ENCODE measurements around the gene ITGA11. TPM values are rescaled to one million over a fixed set of nuclear protein-coding genes. Genes with fewer than 3 reads are reported as not detected.

The ITGA11 gene
- total and polyA plus RNA-seq, 2 of the 4 experiments (the other 2 are of a cell fraction) = 4.1 to 6.6 TPM

- Histone ChIP-seq H4K8ac (ENCODE audit: low read depth in 2 of 2, low read length in 2 of 2) (no peak overlapping the region), H2AFZ (replicated peaks; ENCODE audit: low read length, poor library complexity) (no peak overlapping the region), H3K79me1 (ENCODE audit: low read depth in 1 of 2, low read length in 2 of 2) (peaks cover 4 to 73% of the 10 kb centered on the region in 2 experiments; a peak in 3 of 4 replicates), H3K56ac (ENCODE audit: extremely low read depth, insufficient read depth, low read length) (no peak overlapping the region), H3K9me3 (ENCODE audit: control insufficient read depth, insufficient read depth, low read length) (no peaks in the 10 kb centered on the region), H2AK9ac (replicated peaks; ENCODE audit: low read depth, low read length, poor library complexity) (no peak overlapping the region), H4K20me1 (ENCODE audit: insufficient read depth, low read length) (peaks cover 27% of the 10 kb centered on the region; the same call in 1 of the 2 replicates), H3K4me3 (ENCODE audit: insufficient read depth, low read depth, low read length) (no peak overlapping the region), H2AK5ac (ENCODE audit: low read depth, low read length) (peak overlapping the region; percentile 35; the same call in 1 of the 2 replicates), H3K9me1 (ENCODE audit: insufficient read depth, low read length) (peaks cover 17% of the 10 kb centered on the region), H3K14ac (replicated peaks; ENCODE audit: low read depth, low read length) (peak overlapping the region; percentile 10; the same call in 1 of the 2 replicates), H3K27me3 (ENCODE audit: control insufficient read depth, insufficient read depth, low read length) (peaks cover 7% of the 10 kb centered on the region), H3K18ac (ENCODE audit: low read depth, low read length) (no peak overlapping the region), H3K27ac (ENCODE audit: insufficient read depth, low read length) (no peak overlapping the region), H2BK5ac (ENCODE audit: low read depth, low read length, poor library complexity, severe bottlenecking) (no peak overlapping the region), H3K4me2 (ENCODE audit: low read depth, low read length) (no peak overlapping the region), H3K36me3 (ENCODE audit: control insufficient read depth, insufficient read depth, low read length) (no peaks in the 10 kb centered on the region), H2BK20ac (ENCODE audit: low read depth, low read length) (peak overlapping the region; percentile 24; the same call in 1 of the 2 replicates), H3K4me1 (ENCODE audit: control insufficient read depth, insufficient read depth, low read length) (peaks cover 15% of the 10 kb centered on the region), H4K91ac (ENCODE audit: insufficient read depth, low read depth, low read length) (peak overlapping the region; percentile 21; the same call in 1 of the 2 replicates), H3K23ac (ENCODE audit: low read depth, low read length) (peak overlapping the region; percentile 62; the same call in 1 of the 2 replicates), H3K4ac (ENCODE audit: low read depth, low read length) (peak overlapping the region; percentile 14; the same call in 1 of the 2 replicates), H2BK120ac (ENCODE audit: low read depth, low read length) (peak overlapping the region; percentile 30; the same call in 1 of the 2 replicates), H3K9ac (ENCODE audit: low read depth, low read length) (no peak overlapping the region), H2BK15ac (ENCODE audit: low read depth, low read length) (no peak overlapping the region), H4K5ac (ENCODE audit: low read depth, low read length) (no peak overlapping the region)
- intact Hi-C loops (cut with micrococcal nuclease) (no loop called here), in situ Hi-C loops (cut with MboI; ENCODE audit: low sequenced_read_pairs) (no loop called here), dilution Hi-C loops (cut with HindIII; ENCODE audit: low sequenced_read_pairs, unreplicated experiment) (no loop called here)
- no peak for ATAC-seq (ENCODE audit: low read depth)
- peak; percentile 36 for DNase-seq
- ChIA-PET CTCF (interaction anchor here (0.9 kb wide), 1 partner anchor 43 kb away, joined by 5 read pairs; no protein-coding TSS in a partner anchor), POLR2A (ENCODE audit: unreplicated experiment) (no interaction called here)
- BruUV-seq (replicated peaks) = no TSS peak
- TF ChIP-seq MXI1 (IDR thresholded peaks at IDR 0.05; ENCODE audit: borderline replicate concordance, low read depth, low read length) (no peak), BHLHE40 (IDR thresholded peaks at IDR 0.05; ENCODE audit: low read depth, low read length) (no peak), POLR2A (IDR thresholded peaks at IDR 0.05; ENCODE audit: low read depth, low read length) (no peak), RAD21 (IDR thresholded peaks at IDR 0.05; ENCODE audit: low read length) (no peak), RFX5 (IDR thresholded peaks at IDR 0.05; ENCODE audit: low read depth, low read length) (no peak), CHD1 (IDR thresholded peaks at IDR 0.05; ENCODE audit: low read depth, low read length) (no peak), RCOR1 (IDR thresholded peaks at IDR 0.05; ENCODE audit: insufficient replicate concordance, low read length) (no peak), NFE2L2 (IDR thresholded peaks at IDR 0.05; ENCODE audit: low read depth, low read length) (no peak), MAFK (IDR thresholded peaks at IDR 0.05; ENCODE audit: low read depth, low read length) (no peak), FOS (IDR thresholded peaks at IDR 0.05; ENCODE audit: low read depth, low read length) (no peak), USF2 (IDR thresholded peaks at IDR 0.05; ENCODE audit: low read depth, low read length) (no peak), MAZ (IDR thresholded peaks at IDR 0.05; ENCODE audit: borderline replicate concordance, low read depth, low read length) (no peak)
- TF ChIP-seq, protein P1, sequence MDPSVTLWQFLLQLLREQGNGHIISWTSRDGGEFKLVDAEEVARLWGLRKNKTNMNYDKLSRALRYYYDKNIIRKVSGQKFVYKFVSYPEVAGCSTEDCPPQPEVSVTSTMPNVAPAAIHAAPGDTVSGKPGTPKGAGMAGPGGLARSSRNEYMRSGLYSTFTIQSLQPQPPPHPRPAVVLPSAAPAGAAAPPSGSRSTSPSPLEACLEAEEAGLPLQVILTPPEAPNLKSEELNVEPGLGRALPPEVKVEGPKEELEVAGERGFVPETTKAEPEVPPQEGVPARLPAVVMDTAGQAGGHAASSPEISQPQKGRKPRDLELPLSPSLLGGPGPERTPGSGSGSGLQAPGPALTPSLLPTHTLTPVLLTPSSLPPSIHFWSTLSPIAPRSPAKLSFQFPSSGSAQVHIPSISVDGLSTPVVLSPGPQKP (IDR thresholded peaks at IDR 0.05; ENCODE audit: borderline replicate concordance, low read depth, low read length) = no peak
- TF ChIP-seq, protein P2, sequence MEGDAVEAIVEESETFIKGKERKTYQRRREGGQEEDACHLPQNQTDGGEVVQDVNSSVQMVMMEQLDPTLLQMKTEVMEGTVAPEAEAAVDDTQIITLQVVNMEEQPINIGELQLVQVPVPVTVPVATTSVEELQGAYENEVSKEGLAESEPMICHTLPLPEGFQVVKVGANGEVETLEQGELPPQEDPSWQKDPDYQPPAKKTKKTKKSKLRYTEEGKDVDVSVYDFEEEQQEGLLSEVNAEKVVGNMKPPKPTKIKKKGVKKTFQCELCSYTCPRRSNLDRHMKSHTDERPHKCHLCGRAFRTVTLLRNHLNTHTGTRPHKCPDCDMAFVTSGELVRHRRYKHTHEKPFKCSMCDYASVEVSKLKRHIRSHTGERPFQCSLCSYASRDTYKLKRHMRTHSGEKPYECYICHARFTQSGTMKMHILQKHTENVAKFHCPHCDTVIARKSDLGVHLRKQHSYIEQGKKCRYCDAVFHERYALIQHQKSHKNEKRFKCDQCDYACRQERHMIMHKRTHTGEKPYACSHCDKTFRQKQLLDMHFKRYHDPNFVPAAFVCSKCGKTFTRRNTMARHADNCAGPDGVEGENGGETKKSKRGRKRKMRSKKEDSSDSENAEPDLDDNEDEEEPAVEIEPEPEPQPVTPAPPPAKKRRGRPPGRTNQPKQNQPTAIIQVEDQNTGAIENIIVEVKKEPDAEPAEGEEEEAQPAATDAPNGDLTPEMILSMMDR (conservative IDR thresholded peaks at IDR 0.05; ENCODE audit: low read depth, low read length) = no peak
- no CpG with 5 or more reads among the region's 3 CpGs for WGBS, 2 experiments (ENCODE audit: extremely low coverage in 2 of 2, insufficient read length in 1 of 2)
Measured at GRCh38 chr15:68427366-68427765, 4.6 kb downstream of the ITGA11 start.

Data from IMR-90 (cell line).